Prostate gland (tissue), 2 donors: ENCODE data around the gene SERTAD1. TPM values are rescaled to one million over a fixed set of nuclear protein-coding genes. Genes with fewer than 3 reads are reported as not detected.
A peak's percentile ranks its signal among the peaks of the same experiment; 100 is the strongest.

Experiments used
- DNase-seq: peaks from one replicate; pipeline ENCODE4 v3.0.0-alpha.2; 2019; ENCODE audit warnings: low spot score
- H3K27ac ChIP-seq, 2 donors: fragments of 200-600 bp; sonication (generic); 2 replicates each; pipeline ENCODE4 v1.5.1; 2017 to 2019
- H3K27me3 ChIP-seq: fragments of 200-600 bp; sonication (generic); replicated peaks from 2 replicates; pipeline ENCODE4 v1.5.1; 2019; ENCODE audit not compliant: insufficient read depth
- H3K36me3 ChIP-seq, 2 donors: fragments of 200-600 bp; sonication (generic); 1 replicate in 1 of 2; 2 replicates in 1 of 2; pipeline versions ENCODE4 v1.5.1 to v1.8.1; 2017 to 2019
- H3K4me1 ChIP-seq: fragments of 200-600 bp; sonication (generic); replicated peaks from 2 replicates; pipeline ENCODE4 v1.5.1; 2019
- H3K4me3 ChIP-seq, 2 donors: fragments of 200-600 bp; sonication (generic); 2 replicates each; pipeline ENCODE4 v1.5.1; 2017 to 2019
- H3K9me3 ChIP-seq: fragments of 200-600 bp; sonication (generic); 2 replicates; pipeline ENCODE4 v1.5.1; 2017
- POLR2A ChIP-seq: fragments of 450-650 bp; IDR thresholded peaks from one replicate; pipeline ENCODE4 v1.6.1; 2016; ENCODE audit warnings: antibody characterized with exemption, mild to moderate bottlenecking
- POLR2AphosphoS5 ChIP-seq: sonication (generic); formaldehyde crosslinking; IDR thresholded peaks from one replicate; pipeline ENCODE4 v1.6.1; 2017; ENCODE audit warnings: antibody characterized with exemption
- WGBS: methylation state at CpG from one replicate; pipeline ENCODE4 v1.1.5; 2018; 5-methylcytosine and 5-hydroxymethylcytosine counted together
- intact Hi-C: fragments of 100-400 bp; cut with DNase I; formaldehyde crosslinking; loops from one replicate; pipeline ENCODE4 v1.14.2; 2022
- total RNA-seq, 2 donors: library from RNA; depleted of rRNA; stranded (reverse); fragments of >200 nt; gene quantifications; one replicate each; pipeline ENCODE4 v1.1.0, GENCODE V29; 2016
- TF ChIP-seq, protein P1 (sequence below), 4 experiments: fragments of 200-600 bp in 2 of 4; fragments of 450-650 bp in 2 of 4; sonication (generic) in 2 of 4; IDR thresholded peaks; 1 replicate in 3 of 4; 2 replicates in 1 of 4; pipeline ENCODE4 v1.5.1; 2016 to 2019; ENCODE audit warnings: antibody characterized with exemption in 4 of 4, mild to moderate bottlenecking in 2 of 4, moderate library complexity in 2 of 4

Gene SERTAD1
- total RNA-seq, 2 donors from 2014 or later: 15.9 to 19.5 TPM

GRCh38 chr19:40418040-40418439 lies 7.8 kb downstream of the SERTAD1 start:
- 92% methylated on average over 3 of the region's 3 CpGs for WGBS
- peaks cover 4% of the 10 kb centered on the region for H3K4me1 ChIP-seq
- DNase-seq: no peak
- H3K9me3 ChIP-seq: no peaks in the 10 kb centered on the region
- no peak overlapping the region for H3K4me3 ChIP-seq
- TF ChIP-seq POLR2A (no peak), POLR2AphosphoS5 (no peak)
- TF ChIP-seq, protein P1, sequence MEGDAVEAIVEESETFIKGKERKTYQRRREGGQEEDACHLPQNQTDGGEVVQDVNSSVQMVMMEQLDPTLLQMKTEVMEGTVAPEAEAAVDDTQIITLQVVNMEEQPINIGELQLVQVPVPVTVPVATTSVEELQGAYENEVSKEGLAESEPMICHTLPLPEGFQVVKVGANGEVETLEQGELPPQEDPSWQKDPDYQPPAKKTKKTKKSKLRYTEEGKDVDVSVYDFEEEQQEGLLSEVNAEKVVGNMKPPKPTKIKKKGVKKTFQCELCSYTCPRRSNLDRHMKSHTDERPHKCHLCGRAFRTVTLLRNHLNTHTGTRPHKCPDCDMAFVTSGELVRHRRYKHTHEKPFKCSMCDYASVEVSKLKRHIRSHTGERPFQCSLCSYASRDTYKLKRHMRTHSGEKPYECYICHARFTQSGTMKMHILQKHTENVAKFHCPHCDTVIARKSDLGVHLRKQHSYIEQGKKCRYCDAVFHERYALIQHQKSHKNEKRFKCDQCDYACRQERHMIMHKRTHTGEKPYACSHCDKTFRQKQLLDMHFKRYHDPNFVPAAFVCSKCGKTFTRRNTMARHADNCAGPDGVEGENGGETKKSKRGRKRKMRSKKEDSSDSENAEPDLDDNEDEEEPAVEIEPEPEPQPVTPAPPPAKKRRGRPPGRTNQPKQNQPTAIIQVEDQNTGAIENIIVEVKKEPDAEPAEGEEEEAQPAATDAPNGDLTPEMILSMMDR (IDR thresholded peaks at IDR 0.05): no peak
- intact Hi-C loops: no loop called here
- H3K27ac ChIP-seq: peak overlapping the region in 1 of 2 donors; percentile 60
- H3K36me3 ChIP-seq: peaks cover 6 to 7% of the 10 kb centered on the region in 2 donors
- H3K27me3 ChIP-seq: no peaks in the 10 kb centered on the region

- no peaks in the 10 kb centered on the region for H3K27me3 ChIP-seq
- no peak overlapping the region for H3K4me3 ChIP-seq
- DNase-seq: no peak
- H3K27ac ChIP-seq: peak overlapping the region; percentile 23 to 60
- intact Hi-C loops: no loop called here
- H3K36me3 ChIP-seq: peaks cover 1 to 3% of the 10 kb centered on the region in 2 donors
- 81% methylated on average over 4 of the region's 4 CpGs for WGBS
- TF ChIP-seq POLR2A (no peak), POLR2AphosphoS5 (no peak)
- TF ChIP-seq, protein P1 (IDR thresholded peaks at IDR 0.05): no peak
- H3K9me3 ChIP-seq: no peaks in the 10 kb centered on the region
- peaks cover 2% of the 10 kb centered on the region for H3K4me1 ChIP-seq
These were observed 8.2 kb downstream of the SERTAD1 start for GRCh38 chr19:40417643-40417981.

- intact Hi-C loops: no loop called here
- no peak overlapping the region for H3K4me3 ChIP-seq
- H3K27me3 ChIP-seq: no peaks in the 10 kb centered on the region
- DNase-seq: no peak
- H3K36me3 ChIP-seq: no peaks in the 10 kb centered on the region
- H3K9me3 ChIP-seq: no peaks in the 10 kb centered on the region
- 54% methylated on average over 16 of the region's 16 CpGs for WGBS
- TF ChIP-seq, protein P1 (IDR thresholded peaks at IDR 0.05): no peak
- peak; percentile 17 for TF ChIP-seq POLR2A
- peak; percentile 50 for TF ChIP-seq POLR2AphosphoS5
- peak overlapping the region; percentile 23 to 60 for H3K27ac ChIP-seq
- no peaks in the 10 kb centered on the region for H3K4me1 ChIP-seq
These were observed 8.7 kb downstream of the SERTAD1 start for GRCh38 chr19:40416918-40417642.

- Histone ChIP-seq H3K4me1 (no peaks in the 10 kb centered on the region), H3K27me3 (no peaks in the 10 kb centered on the region), H3K9me3 (no peaks in the 10 kb centered on the region), H3K4me3 (no peak overlapping the region), H3K36me3 (no peaks in the 10 kb centered on the region), H3K27ac (no peak overlapping the region)
- DNase-seq: no peak
- TF ChIP-seq POLR2AphosphoS5: no peak
- TF ChIP-seq, protein P1 (IDR thresholded peaks at IDR 0.05): no peak
- no peak for TF ChIP-seq POLR2A
- WGBS: 98% methylated on average over 2 of the region's 2 CpGs
- intact Hi-C loops: no loop called here
These were observed 10.0 kb downstream of the SERTAD1 start for GRCh38 chr19:40415768-40416167.
